Superior temporal gyrus (tissue), 1 donor: ENCODE measurements around the gene FAM110A.
"Not testable (repeated sequence)": the region's sequence is repeated elsewhere in the genome, so short reads cannot be mapped to it uniquely, and the experiment has no call there.

Experiments used
- DNase-seq: peaks from one replicate; pipeline ENCODE4 v3.0.0-alpha.2; 2016; ENCODE audit errors: extremely low spot score

Gene FAM110A

DNA sequence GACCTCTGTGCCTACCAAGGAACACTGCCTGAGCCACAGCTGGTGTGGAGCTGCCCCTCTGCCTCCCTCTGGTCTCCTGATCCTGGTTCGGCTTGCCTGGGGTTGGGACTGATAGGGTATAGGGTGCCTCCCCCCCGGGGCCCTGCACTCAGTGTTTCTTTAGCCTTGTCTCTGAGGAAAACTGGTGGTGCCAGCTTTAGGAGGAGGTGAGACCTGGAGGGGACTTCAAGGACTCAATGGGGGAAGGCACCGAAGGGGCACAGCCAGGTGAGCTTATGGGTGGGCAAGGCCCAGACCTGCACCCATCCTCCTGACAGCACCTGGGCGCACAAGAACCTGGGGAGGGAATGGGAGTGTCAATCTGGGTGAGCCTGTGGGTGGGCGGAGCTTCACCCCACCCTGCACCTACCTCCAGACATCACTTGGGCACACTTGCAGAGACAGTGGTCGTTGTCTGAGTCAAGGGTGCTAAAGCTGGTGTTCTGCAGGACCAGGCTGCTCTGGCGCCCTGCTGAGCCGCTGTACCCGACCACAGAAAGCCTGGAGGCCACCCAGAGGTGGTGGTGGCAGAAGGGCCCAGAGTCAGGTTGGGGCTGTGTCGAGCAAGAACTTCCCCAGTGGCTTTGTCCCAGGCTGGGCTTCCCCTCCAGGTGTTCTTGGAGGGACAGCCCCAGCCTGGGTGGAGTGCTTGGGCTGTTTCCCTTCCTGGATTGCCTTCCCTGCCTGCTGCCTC, 40.5 kb downstream of the FAM110A start:
- DNase-seq = no peak

- no peak for DNase-seq
Measured at GRCh38 chr20:875115-875514, 41.6 kb downstream of the FAM110A start.

DNA sequence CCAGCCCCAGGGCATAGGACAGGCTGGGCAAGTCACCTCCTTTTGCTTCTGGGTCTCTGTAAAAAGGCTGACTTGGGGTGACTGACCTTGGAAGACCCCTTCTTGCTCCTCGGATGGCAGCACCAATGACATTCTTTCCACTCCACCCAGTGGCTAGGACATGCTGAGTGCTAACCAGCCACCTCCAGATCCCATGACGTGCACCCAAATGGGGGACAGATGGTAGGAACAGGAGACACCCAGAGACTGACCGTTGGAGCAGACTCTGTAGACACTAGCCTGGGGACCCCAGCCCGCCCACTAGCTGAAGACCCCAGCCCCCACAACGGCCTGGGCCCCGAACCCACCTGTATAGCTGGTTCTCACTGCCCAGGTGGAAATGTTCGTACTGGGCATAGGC, 44.3 kb downstream of the FAM110A start:
- no peak for DNase-seq

DNA sequence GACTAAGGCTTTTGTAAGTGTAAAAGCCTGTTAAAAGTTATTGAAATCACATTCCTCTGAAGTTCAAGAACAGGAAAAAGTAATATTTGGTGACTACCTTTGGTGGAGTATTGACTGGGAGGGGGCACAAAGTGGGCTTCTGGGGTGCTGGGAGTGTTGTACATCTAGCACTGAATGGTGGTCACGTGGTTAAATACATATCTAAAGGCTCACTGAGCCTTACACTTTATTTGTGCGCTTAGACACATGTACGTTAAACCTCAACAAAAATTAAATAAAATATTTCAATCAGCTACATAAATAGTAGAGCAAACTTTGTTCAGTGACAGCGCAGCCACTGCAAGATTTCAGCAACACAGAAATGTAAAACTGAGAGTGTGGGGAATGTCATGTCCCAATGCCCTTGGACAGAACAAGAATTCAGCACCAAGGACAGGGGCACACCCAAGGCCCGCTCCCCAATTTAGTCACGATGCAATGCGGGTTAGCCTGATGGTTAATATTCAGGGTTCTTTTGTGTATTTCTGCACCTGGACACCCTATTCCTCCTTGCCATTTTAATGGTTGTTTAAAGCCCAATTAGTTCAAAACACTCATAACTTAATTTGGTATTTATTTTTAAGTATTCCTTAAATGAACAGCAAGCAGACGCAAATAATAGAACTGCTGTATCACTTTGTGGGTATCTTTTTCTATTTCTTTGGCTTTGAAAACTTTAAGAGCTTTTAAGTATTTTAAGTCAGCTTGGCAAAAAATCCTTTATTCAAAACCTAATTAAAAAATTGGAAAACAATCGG, 45.2 kb downstream of the FAM110A start:
- DNase-seq = no peak

DNA sequence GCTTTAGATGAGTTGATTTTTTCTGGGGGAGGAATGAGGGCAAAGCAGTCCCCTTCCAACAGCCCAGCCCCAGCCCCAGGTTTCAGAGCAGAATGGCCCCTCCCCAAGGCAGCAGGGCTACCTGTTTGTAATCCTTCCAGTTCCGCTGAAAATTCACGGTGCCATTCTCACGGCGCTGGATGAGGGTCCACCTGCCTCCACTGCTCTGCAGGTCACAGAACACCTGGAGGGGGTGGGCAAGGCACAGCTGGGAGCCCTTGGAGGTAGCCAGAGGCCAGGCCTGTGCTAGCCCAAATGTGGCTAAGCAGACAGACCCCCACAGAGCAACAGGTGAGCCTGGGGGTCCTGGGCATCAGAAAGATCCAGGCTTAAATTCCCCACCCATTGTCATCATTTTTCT, 46.1 kb downstream of the FAM110A start:
- no peak for DNase-seq

DNA sequence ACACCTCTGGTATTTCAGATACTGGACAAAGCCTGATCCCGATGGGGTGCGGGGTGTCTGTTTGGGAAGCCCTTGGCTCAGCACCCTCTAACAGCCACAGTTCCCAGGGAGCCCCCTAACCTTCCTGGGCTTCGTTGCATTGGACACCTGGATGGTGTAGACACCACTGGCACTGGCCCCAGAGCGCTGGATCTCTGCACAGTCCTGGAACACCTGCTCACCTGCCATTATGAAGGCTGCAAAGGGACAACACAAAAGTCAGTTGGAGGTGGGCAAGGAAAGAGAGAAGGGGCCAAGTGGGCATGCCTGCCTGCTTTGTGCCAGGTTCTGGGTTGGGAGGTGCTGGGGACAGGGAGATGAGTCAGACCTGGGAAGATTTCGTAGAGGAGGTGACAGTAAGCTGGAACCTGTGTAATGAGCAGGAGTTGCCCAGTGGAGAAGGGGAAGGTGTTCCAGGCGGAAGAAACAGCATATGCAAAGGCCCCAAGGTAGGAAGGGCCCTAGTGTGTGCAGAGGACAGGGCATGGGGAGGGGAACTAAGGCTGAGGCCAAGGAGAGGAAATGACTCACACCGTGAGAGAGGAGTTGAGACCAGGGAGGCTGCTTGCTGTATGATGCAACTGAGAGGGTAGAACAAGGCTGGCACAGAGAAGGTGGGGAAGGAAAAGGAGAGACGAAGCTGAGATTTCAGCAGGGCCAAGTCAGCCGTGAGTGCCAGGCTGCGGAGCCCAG, 47.7 kb downstream of the FAM110A start:
- DNase-seq = no peak

GRCh38 chr20:881783-882144, 48.2 kb downstream of the FAM110A start:
- DNase-seq = no peak

DNA sequence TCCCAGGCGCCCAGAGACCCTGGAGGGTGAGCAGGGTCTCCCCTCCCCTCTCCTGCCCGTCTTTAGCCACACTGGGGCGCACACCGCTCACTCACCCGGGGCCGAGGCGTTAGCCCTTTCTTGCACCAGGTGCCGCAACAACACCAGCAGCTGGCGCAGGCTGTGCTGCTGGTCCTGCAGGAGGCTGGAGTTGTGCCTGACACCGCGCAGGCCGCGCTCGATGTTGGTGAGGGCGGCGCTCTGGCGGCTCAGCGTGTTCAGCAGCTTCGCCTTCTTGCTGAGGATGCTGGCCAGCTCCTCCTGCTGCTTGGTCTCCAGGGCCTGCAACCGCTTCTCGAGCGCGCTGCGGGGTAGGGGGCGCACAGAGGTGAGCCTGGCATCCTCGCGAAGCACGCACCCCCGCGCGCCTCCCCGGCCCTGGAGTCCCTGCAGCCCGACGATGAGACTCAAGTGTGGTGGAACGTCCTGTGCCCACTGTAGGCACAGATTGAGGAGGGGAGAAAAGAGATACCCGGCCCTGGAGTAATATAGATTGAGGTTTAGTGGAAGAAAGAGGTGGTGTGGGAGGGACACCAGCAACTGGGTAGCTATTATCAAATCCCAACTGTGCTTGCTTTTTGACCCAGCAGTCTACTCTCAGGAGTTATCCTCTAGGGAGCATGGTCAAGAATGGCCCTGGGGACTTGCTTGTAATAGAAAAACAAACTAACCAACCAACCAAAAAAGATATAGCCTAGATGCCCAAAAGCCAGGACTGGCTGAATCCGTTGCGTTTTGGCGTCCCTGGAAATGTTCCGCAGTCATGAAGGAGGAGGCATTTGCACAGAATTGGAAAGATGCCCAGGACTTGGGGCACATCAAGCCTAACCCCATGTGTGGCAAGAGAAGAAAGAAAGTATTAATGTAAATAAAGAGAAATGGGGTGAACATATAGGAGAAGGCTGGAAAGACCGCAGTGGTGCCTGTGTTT, 51.8 kb downstream of the FAM110A start:
- peak; percentile 15 for DNase-seq

DNA sequence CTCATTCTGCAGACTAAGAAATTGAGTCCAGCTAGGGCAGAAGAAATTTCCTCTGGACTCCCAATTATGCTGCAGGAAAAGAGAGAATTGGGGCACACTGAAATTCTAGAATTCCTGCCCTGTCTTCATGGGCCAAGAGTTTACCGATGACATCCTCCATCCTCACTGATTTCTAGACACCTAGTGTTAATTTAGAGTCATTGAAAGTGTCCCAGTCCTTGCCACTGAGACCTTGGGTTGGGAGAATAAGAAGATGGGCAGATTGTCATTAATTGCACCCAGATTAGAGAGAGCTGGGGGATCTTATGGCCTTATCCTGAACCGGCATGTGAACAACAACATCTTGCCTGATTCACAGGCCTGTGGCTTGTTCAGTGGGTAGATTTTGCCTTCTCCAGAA, 53.6 kb downstream of the FAM110A start:
- no peak for DNase-seq

GRCh38 chr20:888057-888456, 54.5 kb downstream of the FAM110A start:
- DNase-seq = no peak

DNA sequence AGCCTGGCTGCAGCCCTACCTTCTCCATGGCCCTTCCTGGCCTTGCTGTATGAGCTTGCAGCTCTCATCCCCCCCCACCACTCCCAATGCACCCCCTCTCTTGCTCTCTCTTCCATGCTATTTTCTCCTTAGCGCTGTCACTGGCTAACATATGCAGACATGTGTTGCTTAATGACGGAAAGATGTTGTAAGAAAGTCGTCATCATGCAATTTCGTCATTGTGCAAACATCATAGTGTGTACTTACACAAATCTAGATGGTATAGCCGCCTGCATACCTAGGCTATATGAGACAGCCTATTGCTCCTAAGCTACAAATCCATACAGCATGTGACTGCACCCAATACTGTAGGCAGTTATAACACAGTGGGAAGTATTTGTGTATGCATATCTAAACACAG, 55.6 kb downstream of the FAM110A start:
- DNase-seq = no peak

- DNase-seq = no peak
Measured at GRCh38 chr20:889932-890463, 56.5 kb downstream of the FAM110A start.

DNA sequence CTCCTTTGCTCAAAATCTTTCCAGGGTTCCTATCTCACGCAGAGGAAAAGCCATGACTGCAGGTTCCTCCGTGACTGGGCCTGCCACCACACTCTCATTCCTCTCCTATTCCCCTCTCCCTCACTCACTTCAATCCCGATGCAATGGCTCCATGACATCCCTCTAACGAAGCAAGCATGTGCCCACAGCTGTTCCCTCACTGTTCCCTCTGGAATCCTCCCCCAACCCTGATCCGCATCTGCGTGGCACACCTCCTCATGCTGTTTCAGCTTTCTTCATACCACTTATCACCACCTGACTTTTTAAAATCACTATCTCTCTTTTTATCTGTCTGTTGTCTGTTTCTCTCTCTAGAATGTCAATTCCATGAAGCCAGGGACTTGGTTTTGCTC, 57.1 kb downstream of the FAM110A start:
- DNase-seq = no peak

DNA sequence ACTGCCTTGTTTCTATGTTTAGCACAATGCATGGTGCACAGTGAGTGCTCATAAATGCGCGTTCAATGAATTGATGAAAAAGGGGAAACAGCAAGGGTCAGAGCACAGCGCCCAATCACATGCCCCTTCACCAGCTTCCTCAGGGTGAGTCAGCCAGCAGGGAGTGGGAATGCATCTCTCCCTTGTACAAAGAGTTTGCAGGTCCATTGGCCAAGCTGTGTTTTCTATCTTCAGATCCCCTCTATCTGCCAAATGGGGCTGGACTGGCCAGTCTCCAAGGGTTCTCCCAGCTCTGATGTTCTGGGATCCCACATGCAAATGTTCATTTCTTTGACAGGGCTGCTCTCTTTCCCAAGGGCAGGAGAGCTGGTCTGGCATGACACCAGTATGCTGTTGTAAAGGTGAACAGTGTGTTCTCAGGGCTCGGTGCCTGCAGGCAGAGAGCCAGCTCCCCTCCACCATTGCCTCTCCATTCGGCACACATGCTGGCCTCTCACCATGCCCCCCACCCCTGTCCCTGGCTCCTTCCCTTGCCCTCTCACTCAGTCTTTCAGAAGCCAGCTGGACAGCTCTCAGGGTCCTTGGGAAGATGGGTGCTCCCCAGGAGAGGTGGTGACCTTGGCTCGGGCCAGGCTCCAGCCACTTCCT, 57.7 kb downstream of the FAM110A start:
- DNase-seq = peak; percentile 53

- DNase-seq = no peak
Measured at GRCh38 chr20:891706-892080, 58.2 kb downstream of the FAM110A start.

GRCh38 chr20:892371-892770, 58.9 kb downstream of the FAM110A start:
- DNase-seq = not testable (repeated sequence)
